GM19099 (cell line): ENCODE data around the gene SPTSSA.

Experiments used
- POLR2A ChIP-seq: IDR thresholded peaks from 3 replicates; pipeline ENCODE4 v1.6.1; 2011; ENCODE audit warnings: low read depth; ENCODE audit not compliant: insufficient read length; ENCODE audit errors: extremely low read depth

Gene SPTSSA

GRCh38 chr14:34450542-34450915 lies 11.5 kb downstream of the SPTSSA start:
- TF ChIP-seq POLR2A: no peak

DNA sequence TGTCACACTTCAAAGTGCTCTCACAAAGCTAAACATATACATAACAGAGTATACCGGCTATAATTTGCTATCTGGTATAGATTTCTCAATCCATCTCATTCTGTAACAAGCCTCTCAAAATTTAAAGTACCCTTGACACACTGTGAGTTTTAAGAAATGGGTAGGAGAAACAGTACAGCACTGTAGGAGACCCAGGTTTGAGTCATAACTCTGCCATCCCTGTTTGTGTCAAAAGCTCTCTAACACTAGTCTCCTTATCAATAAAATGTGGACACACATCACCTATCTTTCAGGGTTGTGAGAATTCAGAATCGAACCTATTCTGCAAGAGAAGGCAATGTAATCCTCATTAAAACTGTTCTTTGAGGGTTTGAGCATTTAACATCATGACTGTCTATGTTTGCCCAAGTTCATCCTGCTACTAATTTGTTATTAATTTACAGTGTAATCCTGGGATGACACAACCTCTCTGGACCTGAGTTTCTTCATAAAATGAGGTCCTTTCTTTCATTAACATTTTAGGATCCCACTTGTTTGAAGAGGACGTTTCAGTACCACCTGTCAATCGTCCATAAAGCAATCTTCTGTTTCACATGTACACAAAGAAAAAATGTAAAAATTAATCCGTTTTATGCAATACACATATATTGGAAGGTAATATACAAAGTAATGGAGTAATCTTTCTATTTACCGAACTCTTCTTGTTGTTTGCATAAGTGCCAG lies 12.1 kb downstream of the SPTSSA start:
- TF ChIP-seq POLR2A: no peak

- TF ChIP-seq POLR2A: no peak
These were observed 22.9 kb downstream of the SPTSSA start for GRCh38 chr14:34439090-34439489.

- TF ChIP-seq POLR2A: no peak
These were observed 23.6 kb downstream of the SPTSSA start for GRCh38 chr14:34438438-34438837.

GRCh38 chr14:34437729-34438080 lies 24.3 kb downstream of the SPTSSA start:
- TF ChIP-seq POLR2A: no peak

DNA sequence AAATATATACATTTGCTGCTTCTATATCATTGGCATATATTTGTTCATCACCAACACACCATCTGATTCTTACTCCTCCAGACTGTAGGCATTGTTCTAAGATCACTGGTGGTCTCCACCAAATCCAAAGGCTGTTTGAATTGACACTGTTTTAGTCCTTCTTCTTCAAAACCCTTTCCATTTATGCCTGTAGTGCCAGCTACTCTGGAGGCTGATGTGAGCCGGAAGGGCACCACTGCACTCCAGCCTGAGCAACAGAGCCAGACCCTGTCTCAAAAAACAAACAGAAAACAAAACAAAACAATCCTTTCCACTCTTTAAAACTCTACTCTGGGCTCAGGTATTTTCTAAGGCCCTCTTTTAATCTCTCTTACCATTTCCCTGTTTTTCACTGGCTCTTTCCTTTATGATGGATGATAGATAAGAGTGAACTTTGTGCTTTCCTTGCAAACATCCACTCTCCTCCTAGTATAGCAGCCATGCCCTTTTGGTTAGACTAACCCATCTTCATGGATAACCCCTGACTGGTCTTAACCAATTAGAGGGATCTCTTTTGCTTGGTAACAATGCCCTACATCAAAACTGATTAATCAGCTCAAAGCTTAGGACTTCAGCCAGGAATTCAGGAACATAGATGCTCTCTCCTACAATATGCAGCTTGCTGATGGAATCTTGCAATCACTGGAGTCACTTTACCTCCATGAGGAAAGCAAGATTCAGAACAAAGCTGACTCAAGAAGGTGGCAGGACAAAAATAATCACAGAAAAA lies 24.9 kb downstream of the SPTSSA start:
- TF ChIP-seq POLR2A: no peak

GRCh38 chr14:34436118-34436905 lies 25.7 kb downstream of the SPTSSA start:
- TF ChIP-seq POLR2A: no peak

DNA sequence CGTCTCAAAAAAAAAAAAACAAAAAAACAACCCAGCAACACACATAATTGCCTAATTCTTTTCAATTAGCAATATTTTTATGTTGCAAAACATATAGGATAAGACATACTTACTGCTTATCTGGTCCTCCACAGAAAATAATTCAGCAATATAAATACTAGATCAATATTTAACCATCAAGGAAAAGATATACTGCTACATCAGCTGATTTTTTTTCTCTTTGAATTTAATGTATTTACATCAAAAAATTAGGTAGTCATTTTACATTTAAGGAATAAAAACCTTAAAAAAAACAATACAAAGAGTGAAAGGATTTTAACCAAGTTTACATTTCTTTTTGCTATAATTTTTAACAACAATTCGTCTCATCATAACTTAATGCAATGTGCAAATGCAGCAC lies 28.1 kb downstream of the SPTSSA start:
- TF ChIP-seq POLR2A: no peak

DNA sequence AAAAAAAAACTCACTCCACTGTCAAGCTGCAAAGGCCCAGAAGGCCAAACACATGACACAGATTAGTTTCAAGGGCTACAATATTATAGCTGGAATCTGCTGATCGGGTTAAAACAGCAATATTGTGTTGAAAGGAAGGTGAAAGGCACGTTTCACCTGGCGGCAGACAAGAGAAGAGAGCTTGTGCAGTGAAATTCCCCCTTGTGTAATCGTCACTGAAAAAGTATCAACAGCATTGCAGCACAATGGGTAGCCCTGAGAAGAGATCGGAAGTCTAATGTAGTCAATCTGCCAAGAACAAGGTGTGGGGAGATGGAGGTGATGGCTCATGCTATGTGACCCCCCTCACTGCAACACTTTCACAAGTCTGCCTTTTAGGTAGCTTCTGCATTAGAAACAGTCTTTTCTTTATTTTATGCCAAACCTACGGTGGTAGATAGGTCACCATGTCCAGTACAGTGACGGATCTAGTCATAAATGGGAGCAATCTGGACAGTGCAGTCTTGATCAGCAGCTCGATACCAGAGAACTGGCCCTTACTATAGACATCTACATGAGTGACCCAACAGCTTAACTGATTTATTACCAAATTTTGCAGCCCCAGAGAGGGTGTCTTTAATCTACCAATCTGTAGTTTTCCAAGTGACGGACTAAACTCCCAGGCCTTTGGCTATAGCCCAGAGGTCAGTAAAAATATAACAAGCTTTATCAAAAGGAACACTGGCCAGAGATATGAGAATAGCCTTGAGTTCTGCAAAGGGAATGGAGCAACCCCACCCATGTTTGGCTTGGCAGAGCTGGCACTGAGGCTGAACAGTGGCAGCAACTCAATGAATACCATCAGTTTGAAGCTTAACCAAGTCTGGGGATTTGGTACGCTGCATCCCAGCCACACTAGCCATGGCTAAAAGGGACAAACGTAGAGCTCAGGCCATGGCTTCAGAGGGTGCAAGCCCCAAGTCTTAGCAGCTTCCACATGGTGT lies 35.4 kb downstream of the SPTSSA start:
- no peak for TF ChIP-seq POLR2A

DNA sequence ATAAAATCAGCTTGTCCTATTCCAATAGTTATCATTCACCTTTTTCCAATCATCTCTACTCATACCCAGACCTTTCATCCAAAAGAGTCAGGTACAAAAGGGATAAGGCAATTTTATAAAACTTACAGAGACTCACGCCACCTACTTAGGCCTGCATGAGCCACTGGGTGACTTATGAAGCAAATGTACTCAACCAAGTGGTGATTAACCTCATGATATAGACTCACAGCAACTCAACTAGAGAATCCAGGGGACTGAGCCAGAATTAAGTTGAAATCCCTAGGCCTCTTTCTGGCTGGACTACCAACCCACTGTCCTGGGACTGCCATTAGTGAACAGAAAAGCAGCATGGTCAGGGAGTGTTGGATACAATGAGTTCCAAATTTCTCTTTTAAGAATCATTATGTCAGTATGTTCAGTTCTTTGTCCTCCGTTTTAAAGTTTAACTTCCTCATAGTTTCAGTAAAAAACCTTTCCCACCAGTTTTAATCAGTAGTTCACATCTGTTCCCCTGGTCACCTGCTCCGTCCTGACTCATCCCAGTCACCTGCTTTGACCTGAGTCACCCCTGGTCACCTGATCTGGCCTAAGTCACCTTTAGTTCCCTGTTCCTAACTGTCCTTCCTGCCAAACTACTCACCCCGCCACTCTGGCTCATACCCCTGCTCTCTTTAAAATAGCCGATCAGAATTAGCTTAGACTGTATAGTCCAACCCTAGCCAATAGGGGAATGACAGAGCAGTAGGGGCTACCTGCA lies 36.8 kb downstream of the SPTSSA start:
- no peak for TF ChIP-seq POLR2A

DNA sequence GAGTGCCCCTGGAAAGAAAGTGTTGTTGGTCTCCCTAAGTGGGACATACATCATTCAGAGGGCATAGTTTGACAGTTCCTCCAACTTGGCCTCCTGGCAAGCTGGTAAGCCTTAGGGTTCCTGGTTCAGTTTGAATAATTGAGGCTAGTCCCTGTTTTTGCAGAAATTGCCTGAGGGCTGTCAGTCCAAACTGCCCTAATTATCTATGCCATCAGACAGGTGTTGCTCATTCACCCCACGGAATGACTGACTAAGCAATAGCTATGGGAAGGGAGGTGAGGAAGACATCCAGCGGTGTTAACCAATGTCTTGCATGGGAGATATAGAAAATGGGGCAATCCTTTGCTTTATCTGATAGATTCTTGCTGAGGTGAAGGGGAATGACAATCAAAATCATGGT lies 37.6 kb downstream of the SPTSSA start:
- TF ChIP-seq POLR2A: no peak

DNA sequence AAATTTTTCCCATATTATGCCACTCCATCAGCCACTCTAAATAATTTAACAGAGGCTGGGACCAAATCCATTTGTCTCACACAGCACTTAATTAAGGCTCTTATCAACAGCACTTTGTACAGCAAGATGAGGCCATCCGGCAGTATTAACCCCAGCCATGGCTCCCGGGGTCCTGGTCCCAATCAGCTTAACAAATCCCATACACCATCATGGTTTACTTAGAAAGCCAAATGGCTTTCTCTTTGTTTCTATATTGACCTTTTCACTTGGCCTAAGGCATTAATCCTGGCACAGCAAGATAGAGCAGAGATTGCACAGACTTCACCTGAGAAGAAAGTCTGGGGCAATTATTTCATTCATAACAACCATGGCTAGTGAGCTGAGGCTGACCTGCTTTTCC lies 38.6 kb downstream of the SPTSSA start:
- TF ChIP-seq POLR2A: no peak

DNA sequence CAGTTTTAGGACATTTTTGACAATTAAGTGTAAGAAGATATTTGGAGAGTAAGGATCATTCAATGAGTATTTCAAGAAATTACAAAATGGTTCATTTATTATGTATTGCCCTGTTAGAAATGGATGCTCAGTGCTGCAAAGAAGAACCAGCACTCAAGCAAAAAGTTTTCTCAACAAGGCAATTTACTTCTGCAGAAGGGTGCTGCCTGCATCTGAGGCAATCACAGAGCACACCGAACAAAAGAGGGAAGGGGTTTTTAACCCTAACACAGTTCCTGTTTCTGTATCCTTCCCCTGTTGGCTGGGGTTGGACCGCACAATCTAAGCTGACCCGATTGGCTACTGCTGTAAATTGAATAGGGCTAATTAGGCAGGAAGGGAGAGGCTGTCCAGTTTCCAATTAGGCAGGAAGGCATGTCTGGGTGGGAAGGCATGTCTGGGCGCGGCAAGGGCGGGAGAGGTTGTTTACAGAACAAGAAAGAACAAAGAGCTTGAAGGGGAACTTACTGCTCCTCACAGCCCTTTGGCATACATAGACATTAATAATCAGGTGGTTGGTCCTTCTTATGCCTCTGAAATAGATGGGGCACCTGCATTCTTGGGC lies 41.4 kb downstream of the SPTSSA start:
- no peak for TF ChIP-seq POLR2A
